HCT116 (cell line): ENCODE measurements around the gene PRXL2A.

ENCODE experiments used
- CBX3 ChIP-seq: IDR thresholded peaks from 2 replicates; pipeline ENCODE4 v1.6.1; 2012; ENCODE audit warnings: low read depth
- CEBPB ChIP-seq: IDR thresholded peaks from 2 replicates; pipeline ENCODE4 v1.6.1; 2012; ENCODE audit warnings: low read depth
- EZH2 ChIP-seq: fragments of 200-600 bp; sonication (generic); IDR thresholded peaks from 2 replicates; pipeline ENCODE4 v1.6.1; 2017; ENCODE audit warnings: antibody characterized with exemption, mixed run types
- EZH2phosphoT487 ChIP-seq: fragments of 200-600 bp; IDR thresholded peaks from 2 replicates; pipeline ENCODE4 v1.6.1; 2018; ENCODE audit warnings: antibody characterized with exemption, borderline replicate concordance
- JUND ChIP-seq: IDR thresholded peaks from 2 replicates; pipeline ENCODE4 v1.6.1; 2012
- POLR2A ChIP-seq: IDR thresholded peaks from 2 replicates; pipeline ENCODE4 v1.7.0; 2011; ENCODE audit warnings: borderline replicate concordance; ENCODE audit not compliant: insufficient read depth, insufficient read length; ENCODE audit errors: extremely low read depth
- POLR2AphosphoS5 ChIP-seq: IDR thresholded peaks from 2 replicates; pipeline ENCODE4 v1.6.1; 2011; ENCODE audit warnings: mild to moderate bottlenecking, low read depth, low read length, moderate library complexity
- RAD21 ChIP-seq: IDR thresholded peaks from 2 replicates; pipeline ENCODE4 v1.6.1; 2012; ENCODE audit warnings: low read depth, mild to moderate bottlenecking
- TCF7L2 ChIP-seq: IDR thresholded peaks from 2 replicates; pipeline ENCODE4 v1.7.0; 2011; ENCODE audit warnings: borderline replicate concordance, inconsistent platforms; ENCODE audit not compliant: insufficient read depth, insufficient read length; ENCODE audit errors: extremely low read depth
- YY1 ChIP-seq: IDR thresholded peaks from 2 replicates; pipeline ENCODE4 v1.6.1; 2011; ENCODE audit warnings: low read length, low read depth, moderate library complexity, mild to moderate bottlenecking; ENCODE audit not compliant: insufficient replicate concordance; ENCODE audit errors: extremely low read depth
- TF ChIP-seq, protein P1 (sequence below), 3 experiments: fragments of 200-600 bp in 1 of 3; sonication (generic) in 1 of 3; IDR thresholded peaks in 2 of 3; conservative IDR thresholded peaks in 1 of 3; 2 replicates each; pipeline ENCODE4 v1.5.1; 2012 to 2017; ENCODE audit warnings: low read depth in 2 of 3, low read length in 2 of 3, antibody characterized with exemption in 1 of 3, borderline replicate concordance in 1 of 3, control low read depth in 1 of 3, mild to moderate bottlenecking in 1 of 3, mixed read lengths in 1 of 3, mixed run types in 1 of 3, moderate library complexity in 1 of 3; ENCODE audit not compliant: insufficient read depth in 1 of 3
- TF ChIP-seq, protein P2 (sequence below): IDR thresholded peaks from 2 replicates; pipeline ENCODE4 v1.6.1; 2012
- TF ChIP-seq, protein P3 (sequence below): IDR thresholded peaks from 2 replicates; pipeline ENCODE4 v1.6.1; 2012

DNA sequence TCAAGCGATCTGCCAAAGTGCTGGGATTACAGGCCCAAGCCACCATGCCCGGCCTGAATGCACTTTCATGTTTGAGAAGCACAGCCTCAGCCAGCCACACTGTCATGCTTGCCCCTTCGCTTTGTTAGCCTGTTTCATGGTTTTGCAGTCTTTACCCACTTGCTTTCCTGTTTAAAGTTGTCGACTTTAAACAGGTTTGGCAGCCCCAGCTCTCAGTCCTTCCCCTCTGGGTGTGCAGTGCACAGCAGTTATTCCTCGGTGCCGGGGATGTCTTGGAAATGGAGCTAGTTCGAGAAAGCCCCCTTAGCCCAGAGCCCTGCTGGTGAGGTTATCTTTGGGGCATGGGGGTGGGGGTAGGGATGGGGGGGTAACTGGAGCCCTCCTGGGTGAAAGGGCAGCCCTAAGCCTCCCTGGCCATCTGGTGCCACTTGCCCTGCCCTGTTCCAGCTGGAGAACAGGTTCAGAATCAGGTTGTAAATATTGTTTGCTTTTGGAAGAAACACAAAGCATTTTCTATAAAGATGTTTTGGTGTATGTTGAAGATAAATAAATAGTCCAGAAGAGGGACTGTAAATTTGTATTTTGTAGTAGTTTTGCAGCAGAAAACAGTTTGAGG, 60.6 kb downstream of the PRXL2A start:
- TF ChIP-seq TCF7L2 (no peak), POLR2AphosphoS5 (no peak), EZH2phosphoT487 (no peak), POLR2A (no peak), JUND (no peak), EZH2 (no peak), RAD21 (no peak), CEBPB (no peak), YY1 (no peak), CBX3 (no peak)
- TF ChIP-seq, protein P1, sequence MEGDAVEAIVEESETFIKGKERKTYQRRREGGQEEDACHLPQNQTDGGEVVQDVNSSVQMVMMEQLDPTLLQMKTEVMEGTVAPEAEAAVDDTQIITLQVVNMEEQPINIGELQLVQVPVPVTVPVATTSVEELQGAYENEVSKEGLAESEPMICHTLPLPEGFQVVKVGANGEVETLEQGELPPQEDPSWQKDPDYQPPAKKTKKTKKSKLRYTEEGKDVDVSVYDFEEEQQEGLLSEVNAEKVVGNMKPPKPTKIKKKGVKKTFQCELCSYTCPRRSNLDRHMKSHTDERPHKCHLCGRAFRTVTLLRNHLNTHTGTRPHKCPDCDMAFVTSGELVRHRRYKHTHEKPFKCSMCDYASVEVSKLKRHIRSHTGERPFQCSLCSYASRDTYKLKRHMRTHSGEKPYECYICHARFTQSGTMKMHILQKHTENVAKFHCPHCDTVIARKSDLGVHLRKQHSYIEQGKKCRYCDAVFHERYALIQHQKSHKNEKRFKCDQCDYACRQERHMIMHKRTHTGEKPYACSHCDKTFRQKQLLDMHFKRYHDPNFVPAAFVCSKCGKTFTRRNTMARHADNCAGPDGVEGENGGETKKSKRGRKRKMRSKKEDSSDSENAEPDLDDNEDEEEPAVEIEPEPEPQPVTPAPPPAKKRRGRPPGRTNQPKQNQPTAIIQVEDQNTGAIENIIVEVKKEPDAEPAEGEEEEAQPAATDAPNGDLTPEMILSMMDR (IDR thresholded peaks at IDR 0.05 in 2 of 3, conservative IDR thresholded peaks at IDR 0.05 in 1 of 3; ENCODE audit: borderline replicate concordance in 1 of 3, insufficient read depth in 1 of 3, low read depth in 2 of 3, low read length in 2 of 3) = no peak
- TF ChIP-seq, protein P2, sequence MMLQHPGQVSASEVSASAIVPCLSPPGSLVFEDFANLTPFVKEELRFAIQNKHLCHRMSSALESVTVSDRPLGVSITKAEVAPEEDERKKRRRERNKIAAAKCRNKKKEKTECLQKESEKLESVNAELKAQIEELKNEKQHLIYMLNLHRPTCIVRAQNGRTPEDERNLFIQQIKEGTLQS = no peak
- TF ChIP-seq, protein P3, sequence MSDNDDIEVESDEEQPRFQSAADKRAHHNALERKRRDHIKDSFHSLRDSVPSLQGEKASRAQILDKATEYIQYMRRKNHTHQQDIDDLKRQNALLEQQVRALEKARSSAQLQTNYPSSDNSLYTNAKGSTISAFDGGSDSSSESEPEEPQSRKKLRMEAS = no peak
